ENCODE results near the gene PRKCZ. TPM values are rescaled to one million over a fixed set of nuclear protein-coding genes. Genes with fewer than 3 reads are reported as not detected.

Gene PRKCZ
- total and polyA plus RNA-seq, 2 of the 4 experiments (the other 2 are of a cell fraction), result 2.0 to 3.5 TPM

DNA sequence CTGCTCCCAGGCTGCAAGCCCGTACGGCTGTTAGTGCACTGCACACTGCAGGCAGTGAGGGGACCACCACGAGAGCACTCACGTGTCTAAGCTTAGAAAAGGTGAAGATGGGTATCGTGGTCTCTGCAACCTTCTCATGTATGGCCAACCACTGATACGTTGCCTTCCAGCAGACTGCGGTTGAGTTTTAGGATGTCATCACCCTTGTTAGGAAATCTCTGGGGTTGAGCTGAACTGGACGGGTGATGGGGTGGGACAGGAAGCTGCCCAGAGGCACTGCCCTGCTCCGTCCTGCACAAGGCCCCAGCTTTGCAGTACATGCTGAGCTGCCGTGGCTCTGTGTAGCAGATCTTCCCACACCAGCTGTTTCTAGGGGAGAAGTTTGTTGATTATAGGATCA lies 101.0 kb downstream of the PRKCZ start:
- no peak overlapping the region for H2BK120ac ChIP-seq (ENCODE audit: low read depth, low read length)
- no peak overlapping the region for H2BK15ac ChIP-seq (ENCODE audit: low read depth, low read length)
- no peaks in the 10 kb centered on the region for H3K9me3 ChIP-seq (ENCODE audit: control insufficient read depth, insufficient read depth, low read length)
- H3K14ac ChIP-seq (replicated peaks; ENCODE audit: low read depth, low read length), result no peak overlapping the region
- in situ Hi-C loops (cut with MboI; ENCODE audit: low sequenced_read_pairs) (loop anchor here (10.0 kb wide), 1 partner anchor 186 kb away; no protein-coding TSS in a partner anchor), intact Hi-C loops (cut with micrococcal nuclease) (no loop called here), dilution Hi-C loops (cut with HindIII; ENCODE audit: low sequenced_read_pairs, unreplicated experiment) (no loop called here)
- no peak overlapping the region for H2BK20ac ChIP-seq (ENCODE audit: low read depth, low read length)
- no peaks in the 10 kb centered on the region for H3K36me3 ChIP-seq (ENCODE audit: control insufficient read depth, insufficient read depth, low read length)
- peaks cover 2% of the 10 kb centered on the region; the same call in 1 of the 2 replicates for H3K27me3 ChIP-seq (ENCODE audit: control insufficient read depth, insufficient read depth, low read length)
- H3K9me1 ChIP-seq (ENCODE audit: insufficient read depth, low read length), result no peaks in the 10 kb centered on the region
- H3K23ac ChIP-seq (ENCODE audit: low read depth, low read length), result no peak overlapping the region
- TF ChIP-seq, protein P1, sequence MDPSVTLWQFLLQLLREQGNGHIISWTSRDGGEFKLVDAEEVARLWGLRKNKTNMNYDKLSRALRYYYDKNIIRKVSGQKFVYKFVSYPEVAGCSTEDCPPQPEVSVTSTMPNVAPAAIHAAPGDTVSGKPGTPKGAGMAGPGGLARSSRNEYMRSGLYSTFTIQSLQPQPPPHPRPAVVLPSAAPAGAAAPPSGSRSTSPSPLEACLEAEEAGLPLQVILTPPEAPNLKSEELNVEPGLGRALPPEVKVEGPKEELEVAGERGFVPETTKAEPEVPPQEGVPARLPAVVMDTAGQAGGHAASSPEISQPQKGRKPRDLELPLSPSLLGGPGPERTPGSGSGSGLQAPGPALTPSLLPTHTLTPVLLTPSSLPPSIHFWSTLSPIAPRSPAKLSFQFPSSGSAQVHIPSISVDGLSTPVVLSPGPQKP (IDR thresholded peaks at IDR 0.05; ENCODE audit: borderline replicate concordance, low read depth, low read length), result no peak
- TF ChIP-seq, protein P2, sequence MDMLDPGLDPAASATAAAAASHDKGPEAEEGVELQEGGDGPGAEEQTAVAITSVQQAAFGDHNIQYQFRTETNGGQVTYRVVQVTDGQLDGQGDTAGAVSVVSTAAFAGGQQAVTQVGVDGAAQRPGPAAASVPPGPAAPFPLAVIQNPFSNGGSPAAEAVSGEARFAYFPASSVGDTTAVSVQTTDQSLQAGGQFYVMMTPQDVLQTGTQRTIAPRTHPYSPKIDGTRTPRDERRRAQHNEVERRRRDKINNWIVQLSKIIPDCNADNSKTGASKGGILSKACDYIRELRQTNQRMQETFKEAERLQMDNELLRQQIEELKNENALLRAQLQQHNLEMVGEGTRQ (IDR thresholded peaks at IDR 0.05; ENCODE audit: low read depth, low read length), result no peak
- TF ChIP-seq MXI1 (IDR thresholded peaks at IDR 0.05; ENCODE audit: borderline replicate concordance, low read depth, low read length), result no peak
- TF ChIP-seq RAD21 (IDR thresholded peaks at IDR 0.05; ENCODE audit: low read length), result no peak
- no peak for TF ChIP-seq SMC3 (IDR thresholded peaks at IDR 0.05; ENCODE audit: low read depth, low read length)
- no peak for TF ChIP-seq MAFK (IDR thresholded peaks at IDR 0.05; ENCODE audit: low read depth, low read length)
- TF ChIP-seq CEBPB (IDR thresholded peaks at IDR 0.05; ENCODE audit: low read depth, low read length), result no peak
- TF ChIP-seq BHLHE40 (IDR thresholded peaks at IDR 0.05; ENCODE audit: low read depth, low read length), result no peak
- TF ChIP-seq RCOR1 (IDR thresholded peaks at IDR 0.05; ENCODE audit: insufficient replicate concordance, low read length), result no peak
- TF ChIP-seq, protein P3, sequence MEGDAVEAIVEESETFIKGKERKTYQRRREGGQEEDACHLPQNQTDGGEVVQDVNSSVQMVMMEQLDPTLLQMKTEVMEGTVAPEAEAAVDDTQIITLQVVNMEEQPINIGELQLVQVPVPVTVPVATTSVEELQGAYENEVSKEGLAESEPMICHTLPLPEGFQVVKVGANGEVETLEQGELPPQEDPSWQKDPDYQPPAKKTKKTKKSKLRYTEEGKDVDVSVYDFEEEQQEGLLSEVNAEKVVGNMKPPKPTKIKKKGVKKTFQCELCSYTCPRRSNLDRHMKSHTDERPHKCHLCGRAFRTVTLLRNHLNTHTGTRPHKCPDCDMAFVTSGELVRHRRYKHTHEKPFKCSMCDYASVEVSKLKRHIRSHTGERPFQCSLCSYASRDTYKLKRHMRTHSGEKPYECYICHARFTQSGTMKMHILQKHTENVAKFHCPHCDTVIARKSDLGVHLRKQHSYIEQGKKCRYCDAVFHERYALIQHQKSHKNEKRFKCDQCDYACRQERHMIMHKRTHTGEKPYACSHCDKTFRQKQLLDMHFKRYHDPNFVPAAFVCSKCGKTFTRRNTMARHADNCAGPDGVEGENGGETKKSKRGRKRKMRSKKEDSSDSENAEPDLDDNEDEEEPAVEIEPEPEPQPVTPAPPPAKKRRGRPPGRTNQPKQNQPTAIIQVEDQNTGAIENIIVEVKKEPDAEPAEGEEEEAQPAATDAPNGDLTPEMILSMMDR (conservative IDR thresholded peaks at IDR 0.05; ENCODE audit: low read depth, low read length), result no peak
- H3K18ac ChIP-seq (ENCODE audit: low read depth, low read length), result no peak overlapping the region
- ChIA-PET CTCF (interaction anchor here (0.5 to 4.4 kb wide), 4 partner anchors 11 to 171 kb away, joined by 3 to 20 read pairs (median 6); no protein-coding TSS in a partner anchor), POLR2A (ENCODE audit: unreplicated experiment) (no interaction called here)
- no peaks in the 10 kb centered on the region for H4K20me1 ChIP-seq (ENCODE audit: insufficient read depth, low read length)
- H3K79me1 ChIP-seq (ENCODE audit: low read depth in 1 of 2, low read length in 2 of 2), result no peaks in the 10 kb centered on the region
- H3K56ac ChIP-seq (ENCODE audit: extremely low read depth, insufficient read depth, low read length), result no peak overlapping the region
- WGBS, 2 experiments (ENCODE audit: extremely low coverage in 2 of 2, insufficient read length in 1 of 2), result 30% methylated on average over 2 of the region's 10 CpGs; no CpG with 5 or more reads in 1 of the 2 experiments
- H4K5ac ChIP-seq (ENCODE audit: low read depth, low read length), result no peak overlapping the region
- no peaks in the 10 kb centered on the region for H3K4me1 ChIP-seq (ENCODE audit: control insufficient read depth, insufficient read depth, low read length)
- no peak overlapping the region for H2AK5ac ChIP-seq (ENCODE audit: low read depth, low read length)
- H2AFZ ChIP-seq (replicated peaks; ENCODE audit: low read length, poor library complexity), result peak overlapping the region; percentile 51
- H3K9ac ChIP-seq (ENCODE audit: low read depth, low read length), result no peak overlapping the region
- DNase-seq (no peak), ATAC-seq (ENCODE audit: low read depth) (peak; percentile 66)
- H3K27ac ChIP-seq (ENCODE audit: insufficient read depth, low read length), result no peak overlapping the region
- H3K4me2 ChIP-seq (ENCODE audit: low read depth, low read length), result no peak overlapping the region
- H2BK5ac ChIP-seq (ENCODE audit: low read depth, low read length, poor library complexity, severe bottlenecking), result no peak overlapping the region
- no TSS peak for BruUV-seq (replicated peaks)
- no peak overlapping the region for H2AK9ac ChIP-seq (replicated peaks; ENCODE audit: low read depth, low read length, poor library complexity)
- H3K4me3 ChIP-seq (ENCODE audit: insufficient read depth, low read depth, low read length), result no peak overlapping the region
- no peak overlapping the region for H4K91ac ChIP-seq (ENCODE audit: insufficient read depth, low read depth, low read length)
- H4K8ac ChIP-seq (ENCODE audit: low read depth in 2 of 2, low read length in 2 of 2), result no peak overlapping the region
- H3K4ac ChIP-seq (ENCODE audit: low read depth, low read length), result no peak overlapping the region
